HG03097 (cell line): ENCODE results near the gene ATF1.
"Not testable (repeated sequence)": the region's sequence is repeated elsewhere in the genome, so short reads cannot be mapped to it uniquely, and the experiment has no call there.

ENCODE experiments used
- ATAC-seq: cut with Tn5 transposase; IDR thresholded peaks from one replicate; pipeline ENCODE4 v1.9.1; 2021; ENCODE audit not compliant: unreplicated experiment, low FRiP score

ATF1 gene

GRCh38 chr12:50855218-50855617 is 91.3 kb downstream of the ATF1 start:
- not testable (repeated sequence) for ATAC-seq

DNA sequence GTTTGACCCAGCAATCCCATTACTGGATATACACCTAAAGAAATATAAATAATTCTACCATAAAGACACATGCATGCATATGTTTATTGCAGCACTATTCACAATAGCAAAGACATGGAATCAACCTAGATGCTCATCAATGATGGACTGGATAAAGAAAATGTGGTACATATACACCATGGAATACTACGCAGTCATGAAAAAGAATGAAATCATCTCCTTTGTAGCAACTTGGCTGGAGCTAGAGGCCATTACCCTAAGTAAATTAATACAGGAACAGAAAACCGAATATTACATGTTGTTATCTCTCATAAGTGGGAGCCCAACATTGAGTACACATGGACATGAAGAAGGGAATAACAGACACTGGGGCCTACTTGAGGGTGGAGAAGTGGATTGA is 91.8 kb downstream of the ATF1 start:
- ATAC-seq, result not testable (repeated sequence)

DNA sequence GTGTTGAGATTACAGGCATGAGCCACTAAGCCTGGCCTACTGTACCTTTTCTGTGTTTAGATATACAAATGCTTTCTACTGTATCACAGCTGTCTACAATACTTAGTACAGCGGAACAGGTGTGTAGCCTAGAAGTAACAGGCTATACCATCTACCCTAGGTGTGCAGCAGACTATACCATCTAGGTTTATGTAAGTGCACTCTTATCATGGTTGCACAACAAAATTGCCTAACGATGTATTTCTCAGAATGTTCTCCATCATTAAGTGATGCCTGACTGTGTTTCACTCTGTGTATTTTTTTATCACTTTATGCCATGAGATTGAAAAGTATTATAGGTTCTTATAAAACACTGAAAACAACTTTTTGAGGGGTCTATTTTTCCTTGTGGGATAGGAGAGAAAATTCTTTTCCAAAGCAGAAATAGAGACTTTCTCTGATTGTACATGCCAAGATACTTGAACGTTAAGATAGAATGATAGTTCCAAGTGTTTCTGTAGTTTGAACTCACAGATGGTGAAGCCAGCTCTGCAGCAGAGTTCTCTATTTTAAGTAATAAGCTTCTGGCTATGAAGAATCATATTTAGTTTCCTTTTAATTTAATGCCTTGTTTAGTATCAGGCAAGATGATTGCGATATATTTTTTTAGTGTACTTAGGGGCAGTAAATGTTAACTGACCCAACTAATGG is 95.9 kb downstream of the ATF1 start:
- no peak for ATAC-seq

- ATAC-seq, result no peak
Measured at GRCh38 chr12:50862316-50862715, 98.4 kb downstream of the ATF1 start.

DNA sequence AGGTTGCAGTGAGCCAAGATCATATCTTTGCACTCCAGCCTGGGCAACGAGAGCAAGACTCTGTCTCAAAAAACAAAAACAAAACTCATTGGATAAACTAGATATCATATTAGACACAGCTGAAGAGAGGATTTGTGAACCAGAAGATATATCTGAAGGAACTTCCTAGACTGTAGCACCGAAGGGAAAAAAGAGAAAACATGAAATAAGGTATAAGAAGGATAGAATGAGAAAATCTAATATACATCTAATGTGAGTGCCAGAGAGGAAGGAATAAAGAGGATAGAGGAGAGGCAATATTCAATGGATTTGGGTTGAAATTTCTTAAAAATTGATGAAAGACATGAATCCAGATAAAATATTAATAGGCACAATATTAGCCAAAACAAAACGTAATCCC is 101.4 kb downstream of the ATF1 start:
- ATAC-seq, result no peak

GRCh38 chr12:50868881-50869280 is 105.0 kb downstream of the ATF1 start:
- ATAC-seq, result not testable (repeated sequence)
